ENCODE data around the gene TNKS1BP1. TPM values are rescaled to one million over a fixed set of nuclear protein-coding genes. Genes with fewer than 3 reads are reported as not detected.

Gene TNKS1BP1
- total RNA-seq, 1 experiment from 2014 or later: 198 TPM

GRCh38 chr11:57344826-57345225 lies 20.1 kb upstream of the TNKS1BP1 start:
- no peak for DNase-seq (ENCODE audit: unreplicated experiment)
- Mint-ChIP-seq H3K4me3 (ENCODE audit: unreplicated experiment) (no peak overlapping the region), H3K27ac (ENCODE audit: low read depth, unreplicated experiment) (no peak overlapping the region), H3K27me3 (ENCODE audit: insufficient read depth, unreplicated experiment) (no peaks in the 10 kb centered on the region), H3K36me3 (ENCODE audit: insufficient read depth, unreplicated experiment) (no peaks in the 10 kb centered on the region), H3K4me1 (ENCODE audit: insufficient read depth, unreplicated experiment) (no peaks in the 10 kb centered on the region), H3K9me3 (ENCODE audit: unreplicated experiment) (no peaks in the 10 kb centered on the region)
- TF ChIP-seq CTCF (IDR thresholded peaks at IDR 0.05; ENCODE audit: unreplicated experiment): no peak
- no TSS peak for BruUV-seq (replicated peaks)
- intact Hi-C loops (cut with micrococcal nuclease): loop anchor here (1.0 to 5.0 kb wide), 7 partner anchors 112 to 1167 kb away; partner anchors contain the start of gene UBE2L6
- POLR2A ChIA-PET: no interaction called here
- CTCF ChIA-PET: interaction anchor here (1.4 to 7.0 kb wide), 10 partner anchors 15 to 300 kb away, joined by 3 to 84 read pairs (median 14); partner anchors contain the start of gene SLC43A1

- ChIA-PET POLR2A (interaction anchor here (1.1 kb wide), 1 partner anchor 18 kb away, joined by 3 read pairs; no protein-coding TSS in a partner anchor), CTCF (interaction anchor here (0.5 to 7.0 kb wide), 13 partner anchors 10 to 1196 kb away, joined by 3 to 84 read pairs (median 4); no protein-coding TSS in a partner anchor)
- Mint-ChIP-seq H3K27ac (ENCODE audit: low read depth, unreplicated experiment) (no peak overlapping the region), H3K36me3 (ENCODE audit: insufficient read depth, unreplicated experiment) (no peaks in the 10 kb centered on the region), H3K27me3 (ENCODE audit: insufficient read depth, unreplicated experiment) (no peaks in the 10 kb centered on the region), H3K9me3 (ENCODE audit: unreplicated experiment) (no peaks in the 10 kb centered on the region), H3K4me3 (ENCODE audit: unreplicated experiment) (no peak overlapping the region), H3K4me1 (ENCODE audit: insufficient read depth, unreplicated experiment) (no peaks in the 10 kb centered on the region)
- no TSS peak for BruUV-seq (replicated peaks)
- intact Hi-C loops (cut with micrococcal nuclease): loop anchor here (2.0 kb wide), 1 partner anchor 137 kb away; no protein-coding TSS in a partner anchor
- TF ChIP-seq CTCF (IDR thresholded peaks at IDR 0.05; ENCODE audit: unreplicated experiment): no peak
- no peak for DNase-seq (ENCODE audit: unreplicated experiment)
Measured at GRCh38 chr11:57343825-57344224, 19.1 kb upstream of the TNKS1BP1 start.

GRCh38 chr11:57342702-57343101 lies 17.9 kb upstream of the TNKS1BP1 start:
- no peak for TF ChIP-seq CTCF (IDR thresholded peaks at IDR 0.05; ENCODE audit: unreplicated experiment)
- H3K27ac Mint-ChIP-seq (ENCODE audit: low read depth, unreplicated experiment): no peak overlapping the region
- intact Hi-C loops (cut with micrococcal nuclease): no loop called here
- no peaks in the 10 kb centered on the region for H3K4me1 Mint-ChIP-seq (ENCODE audit: insufficient read depth, unreplicated experiment)
- POLR2A ChIA-PET: interaction anchor here (0.7 to 1.1 kb wide), 2 partner anchors 17 kb away, joined by 3 read pairs; no protein-coding TSS in a partner anchor
- H3K4me3 Mint-ChIP-seq (ENCODE audit: unreplicated experiment): no peak overlapping the region
- no TSS peak for BruUV-seq (replicated peaks)
- DNase-seq (ENCODE audit: unreplicated experiment): no peak
- H3K9me3 Mint-ChIP-seq (ENCODE audit: unreplicated experiment): no peaks in the 10 kb centered on the region
- H3K36me3 Mint-ChIP-seq (ENCODE audit: insufficient read depth, unreplicated experiment): no peaks in the 10 kb centered on the region
- no peaks in the 10 kb centered on the region for H3K27me3 Mint-ChIP-seq (ENCODE audit: insufficient read depth, unreplicated experiment)
- CTCF ChIA-PET: interaction anchor here (0.6 to 2.1 kb wide), 12 partner anchors 83 to 1234 kb away, joined by 3 to 12 read pairs (median 4); partner anchors contain the start of gene UBE2L6

GRCh38 chr11:57341250-57341808 lies 16.6 kb upstream of the TNKS1BP1 start:
- intact Hi-C loops (cut with micrococcal nuclease): no loop called here
- ChIA-PET CTCF (interaction anchor here (1.0 to 1.5 kb wide), 5 partner anchors 170 to 1717 kb away, joined by 3 to 6 read pairs (median 4); no protein-coding TSS in a partner anchor), POLR2A (no interaction called here)
- Mint-ChIP-seq H3K36me3 (ENCODE audit: insufficient read depth, unreplicated experiment) (no peaks in the 10 kb centered on the region), H3K4me1 (ENCODE audit: insufficient read depth, unreplicated experiment) (no peaks in the 10 kb centered on the region), H3K27ac (ENCODE audit: low read depth, unreplicated experiment) (no peak overlapping the region), H3K9me3 (ENCODE audit: unreplicated experiment) (no peaks in the 10 kb centered on the region), H3K4me3 (ENCODE audit: unreplicated experiment) (no peak overlapping the region), H3K27me3 (ENCODE audit: insufficient read depth, unreplicated experiment) (no peaks in the 10 kb centered on the region)
- no peak for DNase-seq (ENCODE audit: unreplicated experiment)
- no peak for TF ChIP-seq CTCF (IDR thresholded peaks at IDR 0.05; ENCODE audit: unreplicated experiment)
- BruUV-seq (replicated peaks): no TSS peak

All from MCF 10A (cell line).